Measurements from ENCODE around the gene SULT1A1.

GRCh38 chr16:28567292-28567691 lies 42.6 kb downstream of the SULT1A1 start:
- no peak for TF ChIP-seq GATA2 (IDR thresholded peaks at IDR 0.05; ENCODE audit: low read depth, low read length)
- no peak for TF ChIP-seq GATA3 (IDR thresholded peaks at IDR 0.05; ENCODE audit: low read depth, low read length)

Measured in SH-SY5Y (cell line).